ENCODE results near the gene RLBP1. TPM values are rescaled to one million over a fixed set of nuclear protein-coding genes. Genes with fewer than 3 reads are reported as not detected.

RLBP1 gene
- total RNA-seq, 1 donor from 2014 or later: not detected

DNA sequence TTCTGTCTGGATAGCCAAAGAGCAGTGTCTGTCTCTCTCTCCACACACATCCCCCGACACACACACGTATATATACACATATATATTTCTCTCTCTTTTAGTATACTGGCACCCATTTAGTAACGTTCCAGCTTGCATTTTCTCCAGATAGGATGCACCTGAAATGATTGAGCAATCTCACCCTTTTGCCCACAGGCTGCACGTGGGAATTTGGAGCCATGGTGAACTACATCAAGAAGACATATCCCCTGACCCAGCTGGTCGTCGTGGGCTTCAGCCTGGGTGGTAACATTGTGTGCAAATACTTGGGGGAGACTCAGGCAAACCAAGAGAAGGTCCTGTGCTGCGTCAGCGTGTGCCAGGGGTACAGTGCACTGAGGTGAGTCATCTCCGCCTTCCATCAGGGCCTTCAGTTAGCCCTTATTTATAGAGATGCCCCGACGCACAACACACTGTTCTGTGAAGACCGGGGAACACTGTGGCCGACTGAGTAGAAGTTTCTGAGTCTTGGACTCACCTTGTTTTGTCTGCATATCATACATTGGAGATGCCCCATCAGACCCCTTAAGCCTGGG lies 45.7 kb downstream of the RLBP1 start:
- no peaks in the 10 kb centered on the region for H3K36me3 Mint-ChIP-seq (ENCODE audit: unreplicated experiment)
- no peak for DNase-seq
- no peaks in the 10 kb centered on the region for H3K27me3 Mint-ChIP-seq (ENCODE audit: unreplicated experiment)
- no peaks in the 10 kb centered on the region for H3K9me3 Mint-ChIP-seq (ENCODE audit: unreplicated experiment)
- H3K4me1 Mint-ChIP-seq (ENCODE audit: low read depth, unreplicated experiment): peaks cover 16% of the 10 kb centered on the region
- TF ChIP-seq, protein P1, sequence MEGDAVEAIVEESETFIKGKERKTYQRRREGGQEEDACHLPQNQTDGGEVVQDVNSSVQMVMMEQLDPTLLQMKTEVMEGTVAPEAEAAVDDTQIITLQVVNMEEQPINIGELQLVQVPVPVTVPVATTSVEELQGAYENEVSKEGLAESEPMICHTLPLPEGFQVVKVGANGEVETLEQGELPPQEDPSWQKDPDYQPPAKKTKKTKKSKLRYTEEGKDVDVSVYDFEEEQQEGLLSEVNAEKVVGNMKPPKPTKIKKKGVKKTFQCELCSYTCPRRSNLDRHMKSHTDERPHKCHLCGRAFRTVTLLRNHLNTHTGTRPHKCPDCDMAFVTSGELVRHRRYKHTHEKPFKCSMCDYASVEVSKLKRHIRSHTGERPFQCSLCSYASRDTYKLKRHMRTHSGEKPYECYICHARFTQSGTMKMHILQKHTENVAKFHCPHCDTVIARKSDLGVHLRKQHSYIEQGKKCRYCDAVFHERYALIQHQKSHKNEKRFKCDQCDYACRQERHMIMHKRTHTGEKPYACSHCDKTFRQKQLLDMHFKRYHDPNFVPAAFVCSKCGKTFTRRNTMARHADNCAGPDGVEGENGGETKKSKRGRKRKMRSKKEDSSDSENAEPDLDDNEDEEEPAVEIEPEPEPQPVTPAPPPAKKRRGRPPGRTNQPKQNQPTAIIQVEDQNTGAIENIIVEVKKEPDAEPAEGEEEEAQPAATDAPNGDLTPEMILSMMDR (IDR thresholded peaks at IDR 0.05; ENCODE audit: partially characterized antibody, unreplicated experiment): no peak
- H3K27ac Mint-ChIP-seq (ENCODE audit: unreplicated experiment): no peak overlapping the region
- H3K4me3 Mint-ChIP-seq (ENCODE audit: unreplicated experiment): no peak overlapping the region

DNA sequence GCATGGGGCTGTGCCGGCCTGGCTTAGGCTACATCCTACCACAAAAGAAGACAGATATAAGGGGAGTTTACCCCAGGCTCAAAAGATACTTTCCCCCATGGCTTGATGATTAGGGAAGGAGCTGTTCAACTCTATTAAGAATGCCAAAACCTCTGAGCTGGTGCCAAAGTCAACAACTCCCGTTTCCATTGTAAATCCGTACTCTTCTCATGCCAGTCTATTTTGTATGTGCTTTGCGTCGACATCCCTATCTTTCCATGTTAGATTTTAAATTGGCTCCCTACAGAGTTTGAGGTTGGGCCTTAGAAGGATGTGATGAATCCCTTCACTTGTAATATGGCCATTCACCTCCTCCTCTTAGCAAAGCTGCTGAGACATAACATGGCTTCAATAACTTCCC lies 46.9 kb downstream of the RLBP1 start:
- Mint-ChIP-seq H3K27me3 (ENCODE audit: unreplicated experiment) (no peaks in the 10 kb centered on the region), H3K4me3 (ENCODE audit: unreplicated experiment) (no peak overlapping the region), H3K27ac (ENCODE audit: unreplicated experiment) (no peak overlapping the region), H3K9me3 (ENCODE audit: unreplicated experiment) (no peaks in the 10 kb centered on the region), H3K36me3 (ENCODE audit: unreplicated experiment) (no peaks in the 10 kb centered on the region), H3K4me1 (ENCODE audit: low read depth, unreplicated experiment) (peaks cover 16% of the 10 kb centered on the region)
- TF ChIP-seq, protein P1 (IDR thresholded peaks at IDR 0.05; ENCODE audit: partially characterized antibody, unreplicated experiment): no peak
- DNase-seq: no peak

DNA sequence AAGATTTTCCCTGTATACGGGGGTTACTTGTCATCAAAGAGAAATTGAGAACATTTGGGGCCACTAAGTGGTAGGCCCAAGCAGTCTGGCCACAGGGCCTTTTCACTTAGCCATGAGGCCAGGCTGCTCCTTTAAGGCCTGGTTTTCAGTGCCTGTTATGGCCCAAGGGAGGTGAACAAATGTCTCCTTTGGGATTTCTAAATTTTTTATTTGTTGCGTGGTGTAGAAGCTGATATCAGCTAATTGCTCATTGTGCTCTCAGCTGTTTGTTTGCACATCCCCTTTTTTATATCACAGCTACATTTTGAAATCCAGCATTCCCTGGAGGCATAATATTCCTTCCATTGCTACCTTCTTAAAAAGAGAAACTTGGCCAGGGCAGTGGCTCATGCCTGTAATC lies 48.5 kb downstream of the RLBP1 start:
- Mint-ChIP-seq H3K4me3 (ENCODE audit: unreplicated experiment) (no peak overlapping the region), H3K27ac (ENCODE audit: unreplicated experiment) (no peak overlapping the region), H3K27me3 (ENCODE audit: unreplicated experiment) (peaks cover 2% of the 10 kb centered on the region), H3K9me3 (ENCODE audit: unreplicated experiment) (no peaks in the 10 kb centered on the region), H3K4me1 (ENCODE audit: low read depth, unreplicated experiment) (peaks cover 16% of the 10 kb centered on the region), H3K36me3 (ENCODE audit: unreplicated experiment) (no peaks in the 10 kb centered on the region)
- TF ChIP-seq, protein P1 (IDR thresholded peaks at IDR 0.05; ENCODE audit: partially characterized antibody, unreplicated experiment): no peak
- no peak for DNase-seq

DNA sequence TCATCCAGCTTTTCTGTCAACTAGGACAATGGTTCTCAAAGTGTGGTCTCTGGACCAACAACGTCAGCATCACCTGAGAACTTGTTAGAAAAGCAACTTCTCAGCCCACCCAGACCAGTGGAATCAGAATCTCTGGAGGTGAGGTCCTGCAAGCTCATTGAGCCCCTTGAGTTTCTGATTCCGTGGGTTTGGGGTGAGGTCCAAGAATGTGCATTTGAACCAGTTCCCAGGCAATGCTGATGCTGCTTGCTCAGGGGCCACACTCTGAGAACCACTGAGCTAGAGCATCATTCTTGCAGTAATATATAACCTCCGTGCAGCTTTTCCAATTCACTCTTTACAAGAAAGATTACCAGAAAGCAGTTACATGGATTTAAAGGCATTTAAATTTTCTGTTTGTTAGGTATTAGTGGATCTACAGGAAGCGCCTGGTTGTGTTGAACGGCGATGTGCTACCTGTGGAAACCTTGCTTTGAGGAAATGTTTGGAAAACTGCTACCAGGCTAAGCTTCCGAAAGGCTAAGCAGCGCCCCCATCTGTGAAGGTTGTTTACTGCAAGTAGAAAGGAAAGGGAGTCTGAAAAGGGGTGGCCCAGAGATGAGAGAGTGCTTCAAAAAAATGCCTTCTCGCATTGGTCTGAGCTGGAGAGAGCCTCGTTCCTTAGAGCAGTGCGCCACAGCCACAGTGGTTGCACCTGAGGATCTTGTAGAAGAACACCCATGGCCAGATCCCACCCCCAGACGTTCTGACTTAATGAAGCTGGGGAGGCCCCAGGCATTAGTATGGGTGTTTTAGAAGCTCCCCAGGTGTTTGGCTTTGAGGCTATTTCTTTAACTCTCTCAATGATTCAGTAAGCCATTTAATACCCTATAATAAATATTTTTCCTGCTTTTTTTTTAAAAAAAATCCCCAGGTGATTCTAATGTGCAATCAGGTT lies 50.0 kb downstream of the RLBP1 start:
- no peak overlapping the region for H3K27ac Mint-ChIP-seq (ENCODE audit: unreplicated experiment)
- H3K36me3 Mint-ChIP-seq (ENCODE audit: unreplicated experiment): no peaks in the 10 kb centered on the region
- no peaks in the 10 kb centered on the region for H3K9me3 Mint-ChIP-seq (ENCODE audit: unreplicated experiment)
- peaks cover 2% of the 10 kb centered on the region for H3K27me3 Mint-ChIP-seq (ENCODE audit: unreplicated experiment)
- TF ChIP-seq, protein P1 (IDR thresholded peaks at IDR 0.05; ENCODE audit: partially characterized antibody, unreplicated experiment): peak; percentile 79
- H3K4me1 Mint-ChIP-seq (ENCODE audit: low read depth, unreplicated experiment): peaks cover 11% of the 10 kb centered on the region
- no peak overlapping the region for H3K4me3 Mint-ChIP-seq (ENCODE audit: unreplicated experiment)
- peak; percentile 70 for DNase-seq

DNA sequence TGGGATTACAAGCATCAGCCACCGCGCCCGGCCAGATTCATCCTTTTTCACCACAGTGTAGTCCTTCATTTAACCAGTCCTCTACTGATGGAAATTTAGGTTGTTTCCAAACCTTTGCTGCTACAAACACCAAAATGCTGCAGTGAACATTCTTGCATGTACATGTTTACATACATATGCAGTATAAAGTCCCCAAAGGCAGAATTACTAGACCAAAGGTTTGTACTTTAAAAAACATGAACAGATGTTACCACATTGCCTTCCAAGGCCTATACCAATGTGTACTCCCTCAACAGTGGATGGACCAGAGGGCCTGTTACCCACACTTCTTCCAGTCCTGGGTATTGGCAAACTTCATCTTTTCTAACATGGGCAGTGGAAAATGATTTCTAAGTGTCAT lies 51.0 kb downstream of the RLBP1 start:
- peaks cover 6% of the 10 kb centered on the region for H3K4me1 Mint-ChIP-seq (ENCODE audit: low read depth, unreplicated experiment)
- no peak overlapping the region for H3K27ac Mint-ChIP-seq (ENCODE audit: unreplicated experiment)
- DNase-seq: no peak
- TF ChIP-seq, protein P1 (IDR thresholded peaks at IDR 0.05; ENCODE audit: partially characterized antibody, unreplicated experiment): no peak
- no peaks in the 10 kb centered on the region for H3K9me3 Mint-ChIP-seq (ENCODE audit: unreplicated experiment)
- H3K4me3 Mint-ChIP-seq (ENCODE audit: unreplicated experiment): no peak overlapping the region
- peaks cover 2% of the 10 kb centered on the region for H3K27me3 Mint-ChIP-seq (ENCODE audit: unreplicated experiment)
- no peaks in the 10 kb centered on the region for H3K36me3 Mint-ChIP-seq (ENCODE audit: unreplicated experiment)
